PFSK-1 (cell line): ENCODE results near the gene NPAS1.

Experiments
- FOXP2 ChIP-seq: optimal IDR thresholded peaks from 2 replicates; pipeline ENCODE3; 2011; ENCODE audit warnings: borderline replicate concordance, control low read depth, inconsistent platforms; ENCODE audit not compliant: insufficient read depth; ENCODE audit errors: extremely low read length, extremely low read depth
- POLR2AphosphoS5 ChIP-seq: IDR thresholded peaks from 2 replicates; pipeline ENCODE4 v1.6.1; 2012; ENCODE audit warnings: low read depth, mild to moderate bottlenecking, control low read depth, low read length, moderate library complexity
- REST ChIP-seq, 2 experiments: IDR thresholded peaks; 2 replicates each; pipeline versions ENCODE4 v1.6.1 to v1.8.0; 2011 to 2012; ENCODE audit warnings: low read depth in 2 of 2, low read length in 2 of 2, control low read depth in 1 of 2, inconsistent platforms in 1 of 2, mild to moderate bottlenecking in 1 of 2, moderate library complexity in 1 of 2; ENCODE audit not compliant: insufficient read depth in 1 of 2
- SIN3A ChIP-seq: IDR thresholded peaks from 2 replicates; pipeline ENCODE4 v1.6.1; 2012; ENCODE audit warnings: mild to moderate bottlenecking, low read length, moderate library complexity, borderline replicate concordance; ENCODE audit not compliant: insufficient read depth
- TAF1 ChIP-seq: IDR thresholded peaks from 2 replicates; pipeline ENCODE4 v1.6.1; 2012; ENCODE audit warnings: low read length, control low read depth, borderline replicate concordance; ENCODE audit not compliant: insufficient read depth

Gene NPAS1

GRCh38 chr19:47066376-47067214, 47.0 kb downstream of the NPAS1 start:
- TF ChIP-seq REST (IDR thresholded peaks at IDR 0.05; ENCODE audit: insufficient read depth in 1 of 2, low read depth in 2 of 2, low read length in 2 of 2) (no peak), FOXP2 (no peak), TAF1 (no peak), SIN3A (no peak), POLR2AphosphoS5 (no peak)

DNA sequence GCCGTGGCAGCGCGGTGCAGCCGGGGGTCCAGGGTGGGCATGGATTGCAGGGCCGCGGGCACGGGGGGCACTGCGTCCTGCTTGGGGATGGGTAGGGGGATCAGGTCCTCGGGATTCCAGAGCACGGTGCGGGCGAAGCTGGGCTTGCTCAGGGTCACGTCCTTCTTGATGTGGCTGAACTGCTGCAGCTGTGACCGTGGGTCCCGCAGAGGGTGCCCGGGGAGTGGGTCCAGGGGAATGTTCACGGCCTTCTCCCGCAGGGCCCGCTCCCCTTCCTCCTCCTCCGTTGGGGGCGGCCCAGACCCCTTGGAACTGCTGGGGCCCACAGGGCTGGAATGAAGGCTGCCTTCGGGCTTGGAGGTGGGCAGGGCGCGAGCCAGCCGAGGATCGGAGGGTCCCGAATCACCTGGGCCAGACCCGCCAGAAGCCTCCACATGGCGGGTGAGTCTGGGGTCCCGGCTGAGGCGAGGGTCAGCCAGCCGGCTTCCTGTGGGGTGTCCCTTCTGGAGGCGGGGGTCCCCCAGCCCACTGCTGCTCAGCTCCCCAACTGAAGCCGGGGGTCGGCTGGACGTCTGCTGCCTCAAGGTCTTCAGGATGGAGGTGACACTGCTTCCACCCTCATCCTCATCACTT, 47.7 kb downstream of the NPAS1 start:
- no peak for TF ChIP-seq FOXP2
- no peak for TF ChIP-seq TAF1
- no peak for TF ChIP-seq REST (IDR thresholded peaks at IDR 0.05; ENCODE audit: insufficient read depth in 1 of 2, low read depth in 2 of 2, low read length in 2 of 2)
- TF ChIP-seq SIN3A, result no peak
- no peak for TF ChIP-seq POLR2AphosphoS5

- TF ChIP-seq POLR2AphosphoS5, result no peak
- no peak for TF ChIP-seq REST (IDR thresholded peaks at IDR 0.05; ENCODE audit: insufficient read depth in 1 of 2, low read depth in 2 of 2, low read length in 2 of 2)
- no peak for TF ChIP-seq FOXP2
- no peak for TF ChIP-seq SIN3A
These were observed 48.6 kb downstream of the NPAS1 start for GRCh38 chr19:47068246-47068645.

GRCh38 chr19:47068876-47069406, 49.3 kb downstream of the NPAS1 start:
- TF ChIP-seq SIN3A (no peak), POLR2AphosphoS5 (no peak), TAF1 (no peak)

DNA sequence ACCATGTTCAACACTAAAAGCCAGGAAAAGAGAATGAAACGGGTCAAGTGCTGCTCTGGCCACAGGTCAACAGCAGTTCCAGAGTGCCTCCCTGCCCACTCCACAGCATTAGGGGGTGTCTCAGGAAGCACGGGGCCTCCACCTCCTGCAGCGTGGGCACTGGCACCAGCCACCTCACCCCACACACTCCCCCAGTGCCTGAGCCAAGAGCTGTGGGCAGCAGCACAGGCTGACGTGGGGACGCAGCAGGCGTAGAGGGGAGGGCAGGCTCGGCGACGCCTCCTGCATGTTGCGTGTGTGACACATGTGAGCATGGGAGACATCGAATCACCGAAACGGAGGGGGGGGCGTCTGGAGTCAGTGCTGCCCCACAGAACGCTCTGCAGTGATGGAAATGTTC, 50.2 kb downstream of the NPAS1 start:
- no peak for TF ChIP-seq POLR2AphosphoS5
- no peak for TF ChIP-seq SIN3A
- TF ChIP-seq FOXP2, result no peak
- TF ChIP-seq REST (IDR thresholded peaks at IDR 0.05; ENCODE audit: insufficient read depth in 1 of 2, low read depth in 2 of 2, low read length in 2 of 2), result no peak
